HepG2 (cell line): ENCODE results near the gene GATA5. TPM values are rescaled to one million over a fixed set of nuclear protein-coding genes. Genes with fewer than 3 reads are reported as not detected.

Source experiments
- HNF4G ChIP-seq, 2 experiments: sonication (generic) in 1 of 2; formaldehyde crosslinking in 1 of 2; IDR thresholded peaks; 2 replicates each; pipeline versions ENCODE4 v1.4.0 to v1.6.1; 2011 to 2020; ENCODE audit warnings: borderline replicate concordance in 2 of 2, low read depth in 2 of 2, mild to moderate bottlenecking in 2 of 2, low read length in 1 of 2, missing genetic modification reagents in 1 of 2, moderate library complexity in 1 of 2
- HOXA7 ChIP-seq: sonication (generic); formaldehyde crosslinking; IDR thresholded peaks from 2 replicates; pipeline ENCODE4 v1.8.1; 2022; ENCODE audit warnings: mild to moderate bottlenecking, missing genetic modification reagents, moderate library complexity
- ZNF160 ChIP-seq: sonication (generic); formaldehyde crosslinking; IDR thresholded peaks from 2 replicates; pipeline ENCODE4 v1.8.0; 2022; ENCODE audit warnings: mild to moderate bottlenecking, inconsistent platforms, missing genetic modification reagents
- ZNF768 ChIP-seq: sonication (generic); formaldehyde crosslinking; IDR thresholded peaks from 2 replicates; pipeline ENCODE4 v1.4.0; 2020; ENCODE audit warnings: missing genetic modification reagents
- polyA plus RNA-seq, 8 experiments: library from polyadenylated mRNA; depleted of rRNA in 3 of 8; stranded (reverse) in 7 of 8; unstranded in 1 of 8; fragments of >200 nt; fragmentation: Illumina TruSeq in 4 of 8; extraction: Trizol in 4 of 8; gene quantifications; 2 replicates each; pipeline versions ENCODE4 v1.2.1 to v1.2.3, GENCODE V29; 2011 to 2016; ENCODE audit warnings: low read depth in 4 of 8, missing spikeins in 1 of 8, mixed read lengths in 1 of 8; ENCODE audit not compliant: insufficient read depth in 1 of 8
- total RNA-seq, 5 experiments: library from RNA; depleted of rRNA; stranded (reverse); fragments of >200 nt; fragmentation: Illumina TruSeq; extraction: Trizol; gene quantifications; 2 replicates each; pipeline ENCODE4 v1.2.3, GENCODE V29; 2016; ENCODE audit warnings: low read depth in 1 of 5
- TF ChIP-seq, protein P1 (sequence below): sonication (generic); formaldehyde crosslinking; IDR thresholded peaks from 2 replicates; pipeline ENCODE4 v1.8.0; 2022; ENCODE audit warnings: mild to moderate bottlenecking, missing genetic modification reagents
- TF ChIP-seq, protein P2 (sequence below): sonication (generic); formaldehyde crosslinking; IDR thresholded peaks from 2 replicates; pipeline ENCODE4 v1.4.0; 2020; ENCODE audit warnings: mild to moderate bottlenecking, low read depth, missing genetic modification reagents
- TF ChIP-seq, protein P3 (sequence below): sonication (generic); formaldehyde crosslinking; IDR thresholded peaks from 2 replicates; pipeline ENCODE4 v1.9.0; 2022; ENCODE audit warnings: missing genetic modification reagents, mild to moderate bottlenecking, borderline replicate concordance
- TF ChIP-seq, protein P4 (sequence below): sonication (generic); formaldehyde crosslinking; IDR thresholded peaks from 2 replicates; pipeline ENCODE4 v1.4.0; 2020; ENCODE audit warnings: mild to moderate bottlenecking, missing genetic modification reagents
- TF ChIP-seq, protein P5 (sequence below): sonication (generic); formaldehyde crosslinking; IDR thresholded peaks from 2 replicates; pipeline ENCODE4 v1.4.0; 2020; ENCODE audit warnings: missing genetic modification reagents
- TF ChIP-seq, protein P6 (sequence below): sonication (generic); formaldehyde crosslinking; IDR thresholded peaks from 2 replicates; pipeline ENCODE4 v1.4.0; 2020; ENCODE audit warnings: missing genetic modification reagents

GATA5 gene
- total and polyA plus RNA-seq, 2 of the 13 experiments (the other 11 are each of a cell fraction or from before 2014, with no cell fraction given): 0.12 to 0.20 TPM

DNA sequence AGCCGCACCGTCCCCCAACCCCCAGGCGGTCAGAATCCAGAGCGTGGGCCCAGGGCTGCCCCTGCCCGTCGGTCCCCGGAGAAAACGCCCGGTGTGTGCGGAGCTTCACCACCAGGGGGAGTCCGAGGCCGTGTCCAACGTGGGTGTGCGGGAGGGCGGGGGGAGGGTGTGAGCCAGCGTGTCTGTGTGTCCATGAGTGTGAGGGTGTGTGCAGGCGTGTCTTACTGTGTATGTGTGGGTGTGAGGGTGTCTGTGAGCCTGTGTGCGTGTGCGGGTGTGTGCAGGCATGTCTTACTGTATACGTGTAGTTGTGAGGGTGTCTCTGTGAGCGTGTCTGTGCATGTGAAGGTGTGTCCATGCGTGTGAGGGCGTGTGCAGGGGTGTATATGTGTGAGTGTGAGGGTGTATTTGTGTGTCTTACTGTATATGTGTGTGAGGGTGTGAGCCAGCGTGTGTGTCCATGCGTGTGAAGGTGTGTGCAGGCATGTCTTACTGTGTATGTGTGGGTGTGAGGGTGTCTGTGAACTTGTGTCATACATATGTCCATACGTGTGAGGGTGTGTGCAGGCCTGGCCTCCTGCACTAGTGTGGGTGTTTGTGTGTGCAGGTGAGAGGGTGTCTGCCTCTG is 24.6 kb upstream of the GATA5 start (continued):
- TF ChIP-seq, protein P1, sequence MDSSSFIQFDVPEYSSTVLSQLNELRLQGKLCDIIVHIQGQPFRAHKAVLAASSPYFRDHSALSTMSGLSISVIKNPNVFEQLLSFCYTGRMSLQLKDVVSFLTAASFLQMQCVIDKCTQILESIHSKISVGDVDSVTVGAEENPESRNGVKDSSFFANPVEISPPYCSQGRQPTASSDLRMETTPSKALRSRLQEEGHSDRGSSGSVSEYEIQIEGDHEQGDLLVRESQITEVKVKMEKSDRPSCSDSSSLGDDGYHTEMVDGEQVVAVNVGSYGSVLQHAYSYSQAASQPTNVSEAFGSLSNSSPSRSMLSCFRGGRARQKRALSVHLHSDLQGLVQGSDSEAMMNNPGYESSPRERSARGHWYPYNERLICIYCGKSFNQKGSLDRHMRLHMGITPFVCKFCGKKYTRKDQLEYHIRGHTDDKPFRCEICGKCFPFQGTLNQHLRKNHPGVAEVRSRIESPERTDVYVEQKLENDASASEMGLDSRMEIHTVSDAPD (CRISPR knock-in tag): no peak
- TF ChIP-seq, protein P2, sequence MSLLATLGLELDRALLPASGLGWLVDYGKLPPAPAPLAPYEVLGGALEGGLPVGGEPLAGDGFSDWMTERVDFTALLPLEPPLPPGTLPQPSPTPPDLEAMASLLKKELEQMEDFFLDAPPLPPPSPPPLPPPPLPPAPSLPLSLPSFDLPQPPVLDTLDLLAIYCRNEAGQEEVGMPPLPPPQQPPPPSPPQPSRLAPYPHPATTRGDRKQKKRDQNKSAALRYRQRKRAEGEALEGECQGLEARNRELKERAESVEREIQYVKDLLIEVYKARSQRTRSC (CRISPR knock-in tag): 0 out of 2 replicates have a peak, but pooled peaks have one; percentile 47
- TF ChIP-seq, protein P3, sequence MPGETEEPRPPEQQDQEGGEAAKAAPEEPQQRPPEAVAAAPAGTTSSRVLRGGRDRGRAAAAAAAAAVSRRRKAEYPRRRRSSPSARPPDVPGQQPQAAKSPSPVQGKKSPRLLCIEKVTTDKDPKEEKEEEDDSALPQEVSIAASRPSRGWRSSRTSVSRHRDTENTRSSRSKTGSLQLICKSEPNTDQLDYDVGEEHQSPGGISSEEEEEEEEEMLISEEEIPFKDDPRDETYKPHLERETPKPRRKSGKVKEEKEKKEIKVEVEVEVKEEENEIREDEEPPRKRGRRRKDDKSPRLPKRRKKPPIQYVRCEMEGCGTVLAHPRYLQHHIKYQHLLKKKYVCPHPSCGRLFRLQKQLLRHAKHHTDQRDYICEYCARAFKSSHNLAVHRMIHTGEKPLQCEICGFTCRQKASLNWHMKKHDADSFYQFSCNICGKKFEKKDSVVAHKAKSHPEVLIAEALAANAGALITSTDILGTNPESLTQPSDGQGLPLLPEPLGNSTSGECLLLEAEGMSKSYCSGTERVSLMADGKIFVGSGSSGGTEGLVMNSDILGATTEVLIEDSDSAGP (CRISPR knock-in tag): peak; percentile 47; the same call in 1 of the 2 replicates
- TF ChIP-seq, protein P4, sequence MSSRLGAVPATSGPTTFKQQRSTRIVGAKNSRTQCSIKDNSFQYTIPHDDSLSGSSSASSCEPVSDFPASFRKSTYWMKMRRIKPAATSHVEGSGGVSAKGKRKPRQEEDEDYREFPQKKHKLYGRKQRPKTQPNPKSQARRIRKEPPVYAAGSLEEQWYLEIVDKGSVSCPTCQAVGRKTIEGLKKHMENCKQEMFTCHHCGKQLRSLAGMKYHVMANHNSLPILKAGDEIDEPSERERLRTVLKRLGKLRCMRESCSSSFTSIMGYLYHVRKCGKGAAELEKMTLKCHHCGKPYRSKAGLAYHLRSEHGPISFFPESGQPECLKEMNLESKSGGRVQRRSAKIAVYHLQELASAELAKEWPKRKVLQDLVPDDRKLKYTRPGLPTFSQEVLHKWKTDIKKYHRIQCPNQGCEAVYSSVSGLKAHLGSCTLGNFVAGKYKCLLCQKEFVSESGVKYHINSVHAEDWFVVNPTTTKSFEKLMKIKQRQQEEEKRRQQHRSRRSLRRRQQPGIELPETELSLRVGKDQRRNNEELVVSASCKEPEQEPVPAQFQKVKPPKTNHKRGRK: peak; percentile 85
- TF ChIP-seq, protein P5, sequence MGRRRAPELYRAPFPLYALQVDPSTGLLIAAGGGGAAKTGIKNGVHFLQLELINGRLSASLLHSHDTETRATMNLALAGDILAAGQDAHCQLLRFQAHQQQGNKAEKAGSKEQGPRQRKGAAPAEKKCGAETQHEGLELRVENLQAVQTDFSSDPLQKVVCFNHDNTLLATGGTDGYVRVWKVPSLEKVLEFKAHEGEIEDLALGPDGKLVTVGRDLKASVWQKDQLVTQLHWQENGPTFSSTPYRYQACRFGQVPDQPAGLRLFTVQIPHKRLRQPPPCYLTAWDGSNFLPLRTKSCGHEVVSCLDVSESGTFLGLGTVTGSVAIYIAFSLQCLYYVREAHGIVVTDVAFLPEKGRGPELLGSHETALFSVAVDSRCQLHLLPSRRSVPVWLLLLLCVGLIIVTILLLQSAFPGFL (CRISPR knock-in tag): no peak
- TF ChIP-seq, protein P6, sequence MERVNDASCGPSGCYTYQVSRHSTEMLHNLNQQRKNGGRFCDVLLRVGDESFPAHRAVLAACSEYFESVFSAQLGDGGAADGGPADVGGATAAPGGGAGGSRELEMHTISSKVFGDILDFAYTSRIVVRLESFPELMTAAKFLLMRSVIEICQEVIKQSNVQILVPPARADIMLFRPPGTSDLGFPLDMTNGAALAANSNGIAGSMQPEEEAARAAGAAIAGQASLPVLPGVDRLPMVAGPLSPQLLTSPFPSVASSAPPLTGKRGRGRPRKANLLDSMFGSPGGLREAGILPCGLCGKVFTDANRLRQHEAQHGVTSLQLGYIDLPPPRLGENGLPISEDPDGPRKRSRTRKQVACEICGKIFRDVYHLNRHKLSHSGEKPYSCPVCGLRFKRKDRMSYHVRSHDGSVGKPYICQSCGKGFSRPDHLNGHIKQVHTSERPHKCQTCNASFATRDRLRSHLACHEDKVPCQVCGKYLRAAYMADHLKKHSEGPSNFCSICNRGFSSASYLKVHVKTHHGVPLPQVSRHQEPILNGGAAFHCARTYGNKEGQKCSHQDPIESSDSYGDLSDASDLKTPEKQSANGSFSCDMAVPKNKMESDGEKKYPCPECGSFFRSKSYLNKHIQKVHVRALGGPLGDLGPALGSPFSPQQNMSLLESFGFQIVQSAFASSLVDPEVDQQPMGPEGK (CRISPR knock-in tag): peak; percentile 86
- TF ChIP-seq HNF4G (IDR thresholded peaks at IDR 0.05; ENCODE audit: borderline replicate concordance, low read depth, low read length): no peak
- TF ChIP-seq HNF4G (CRISPR knock-in tag; IDR thresholded peaks at IDR 0.05; ENCODE audit: borderline replicate concordance, low read depth): 0 out of 2 replicates have a peak, but pooled peaks have one; percentile 60
- TF ChIP-seq ZNF768 (CRISPR knock-in tag): 0 out of 2 replicates have a peak, but pooled peaks have one; percentile 17
- 0 out of 2 replicates have a peak, but pooled peaks have one; percentile 33 for TF ChIP-seq ZNF160
- TF ChIP-seq HOXA7 (CRISPR knock-in tag): 0 out of 2 replicates have a peak, but pooled peaks have one; percentile 86
